Erythroblast (primary cell): ENCODE data around the gene EFCC1.

Experiments used
- GATA1 ChIP-seq: IDR thresholded peaks from 2 replicates; pipeline ENCODE4 v1.6.1; 2011; ENCODE audit warnings: low read depth, mild to moderate bottlenecking, control low read depth, low read length, moderate library complexity
- POLR2A ChIP-seq: IDR thresholded peaks from 2 replicates; pipeline ENCODE4 v1.6.1; 2011; ENCODE audit warnings: mild to moderate bottlenecking, low read length

GRCh38 chr3:129085818-129086217 lies 84.7 kb downstream of the EFCC1 start:
- TF ChIP-seq POLR2A (no peak), GATA1 (no peak)
